Urothelium cell line (cell line): ENCODE data around the gene AKAP8L.
"Not testable (repeated sequence)": the region's sequence is repeated elsewhere in the genome, so short reads cannot be mapped to it uniquely, and the experiment has no call there.

Source experiments
- DNase-seq: peaks from one replicate; pipeline ENCODE4 v3.0.0; 2011; ENCODE audit warnings: low spot score, mixed read lengths
- FAIRE-seq: peaks from 2 replicates; lab custom pipeline; 2011; peaks lifted over from hg19 to GRCh38; lab: Jason Lieb, UNC

Gene AKAP8L

GRCh38 chr19:15421721-15422260, 3.0 kb upstream of the AKAP8L start:
- no peak for FAIRE-seq
- no peak for DNase-seq

GRCh38 chr19:15421136-15421695, 2.4 kb upstream of the AKAP8L start:
- FAIRE-seq: no peak

GRCh38 chr19:15419413-15420025, 731 bp upstream of the AKAP8L start:
- FAIRE-seq (no peak), DNase-seq (no peak)

More at GRCh38 chr19:15421136-15421695, 2.4 kb upstream of the AKAP8L start:
- no peak for DNase-seq

- DNase-seq (no peak), FAIRE-seq (no peak)
These were observed 583 bp downstream of the AKAP8L start for GRCh38 chr19:15418231-15418578.

- DNase-seq (no peak), FAIRE-seq (no peak)
These were observed 1.1 kb downstream of the AKAP8L start for GRCh38 chr19:15417699-15418098.

GRCh38 chr19:15412832-15413231, 6.0 kb downstream of the AKAP8L start:
- DNase-seq (no peak), FAIRE-seq (no peak)

- not testable (repeated sequence) for DNase-seq, FAIRE-seq
These were observed 7.4 kb downstream of the AKAP8L start for GRCh38 chr19:15411351-15411750.

- FAIRE-seq (no peak), DNase-seq (no peak)
These were observed 14.0 kb downstream of the AKAP8L start for GRCh38 chr19:15404780-15405211.

- no peak for FAIRE-seq
- no peak for DNase-seq
These were observed 14.6 kb downstream of the AKAP8L start for GRCh38 chr19:15404097-15404779.

- FAIRE-seq: no peak
- DNase-seq: no peak
These were observed 15.6 kb downstream of the AKAP8L start for GRCh38 chr19:15403151-15403531.

- DNase-seq: no peak
- no peak for FAIRE-seq
These were observed 16.2 kb downstream of the AKAP8L start for GRCh38 chr19:15402411-15403150.

GRCh38 chr19:15401397-15401710, 17.4 kb downstream of the AKAP8L start:
- DNase-seq: no peak
- FAIRE-seq: no peak

- no peak for DNase-seq
- no peak for FAIRE-seq
These were observed 18.0 kb downstream of the AKAP8L start for GRCh38 chr19:15400521-15401396.

- FAIRE-seq: no peak
- DNase-seq: no peak
These were observed 19.2 kb downstream of the AKAP8L start for GRCh38 chr19:15399635-15400034.

GRCh38 chr19:15399234-15399515, 19.6 kb downstream of the AKAP8L start:
- no peak for FAIRE-seq

GRCh38 chr19:15398501-15399233, 20.1 kb downstream of the AKAP8L start:
- DNase-seq: no peak
- no peak for FAIRE-seq

More at GRCh38 chr19:15399234-15399515, 19.6 kb downstream of the AKAP8L start:
- DNase-seq: no peak

- no peak for FAIRE-seq
- no peak for DNase-seq
These were observed 21.0 kb downstream of the AKAP8L start for GRCh38 chr19:15397782-15398181.

GRCh38 chr19:15397236-15397635, 21.6 kb downstream of the AKAP8L start:
- DNase-seq (no peak), FAIRE-seq (no peak)

- no peak for FAIRE-seq
- DNase-seq: no peak
These were observed 22.4 kb downstream of the AKAP8L start for GRCh38 chr19:15396436-15396835.

- FAIRE-seq, DNase-seq: not testable (repeated sequence)
These were observed 23.5 kb downstream of the AKAP8L start for GRCh38 chr19:15395251-15395650.
